H1 (cell line): Measurements from ENCODE around the gene GRM8. TPM values are rescaled to one million over a fixed set of nuclear protein-coding genes. Genes with fewer than 3 reads are reported as not detected.

Source experiments
- CTCF ChIA-PET: fragments of 300-600 bp; sonication (Branson Sonifier 250); formaldehyde crosslinking; loops from one replicate; lab custom pipeline; 2021; ENCODE audit not compliant: partially characterized antibody; lab: Charles Lee
- POLR2A ChIA-PET: fragments of 300-600 bp; sonication (Branson Sonifier 250); formaldehyde crosslinking; loops from one replicate; lab custom pipeline; 2021; ENCODE audit warnings: inconsistent platforms; ENCODE audit not compliant: partially characterized antibody; lab: Charles Lee
- DNase-seq, 2 experiments: peaks; one replicate each; pipeline versions ENCODE4 v3.0.0 to v3.0.0-alpha.2; 2010 to 2022; ENCODE audit warnings: low spot score in 2 of 2, low read depth in 1 of 2, mixed read lengths in 1 of 2
- FAIRE-seq: peaks from 2 replicates; lab custom pipeline; 2011; peaks lifted over from hg19 to GRCh38; lab: Jason Lieb, UNC
- H2AFZ ChIP-seq: 2 replicates; pipeline ENCODE4 v1.8.1; 2012; ENCODE audit warnings: low read length, inconsistent platforms
- H2AK5ac ChIP-seq: 2 replicates; pipeline ENCODE4 v1.6.1; 2013; ENCODE audit warnings: low read depth, low read length
- H2BK120ac ChIP-seq: replicated peaks from 2 replicates; pipeline ENCODE3; 2013; ENCODE audit warnings: low read depth, low read length, inconsistent platforms
- H2BK12ac ChIP-seq: 2 replicates; pipeline ENCODE4 v1.6.1; 2013; ENCODE audit warnings: low read depth, low read length
- H2BK15ac ChIP-seq: 2 replicates; pipeline ENCODE4 v1.6.1; 2013; ENCODE audit warnings: low read length
- H2BK20ac ChIP-seq: 2 replicates; pipeline ENCODE4 v1.6.1; 2013; ENCODE audit warnings: low read length
- H2BK5ac ChIP-seq: 2 replicates; pipeline ENCODE4 v1.6.1; 2013; ENCODE audit warnings: low read depth, low read length
- H3K14ac ChIP-seq: 2 replicates; pipeline ENCODE4 v1.6.1; 2013; ENCODE audit warnings: inconsistent platforms; ENCODE audit not compliant: insufficient read length
- H3K18ac ChIP-seq: 2 replicates; pipeline ENCODE4 v1.6.1; 2013; ENCODE audit warnings: low read length; ENCODE audit errors: extremely low read depth
- H3K23ac ChIP-seq: 2 replicates; pipeline ENCODE4 v1.6.1; 2013; ENCODE audit warnings: inconsistent platforms; ENCODE audit not compliant: insufficient read length
- H3K23me2 ChIP-seq: 2 replicates; pipeline ENCODE4 v1.6.1; 2013; ENCODE audit warnings: low read depth, low read length
- H3K27ac ChIP-seq: 2 replicates; pipeline ENCODE4 v1.6.1; 2011; ENCODE audit warnings: low read depth, low read length, inconsistent platforms
- H3K27me3 ChIP-seq, 4 experiments: replicated peaks in 1 of 4; 1 replicate in 1 of 4; 2 replicates in 3 of 4; pipeline versions ENCODE4 v1.6.1 to v1.8.1; 2011 to 2013; ENCODE audit warnings: low read length in 3 of 4, mild to moderate bottlenecking in 3 of 4, inconsistent platforms in 2 of 4, mixed read lengths in 2 of 4, moderate library complexity in 1 of 4; ENCODE audit not compliant: control insufficient read depth in 3 of 4, insufficient read depth in 3 of 4; ENCODE audit errors: extremely low read depth in 1 of 4
- H3K36me3 ChIP-seq, 4 experiments: 2 replicates each; pipeline versions ENCODE4 v1.6.1 to v1.8.1; 2011 to 2013; ENCODE audit warnings: mild to moderate bottlenecking in 4 of 4, low read length in 3 of 4, moderate library complexity in 2 of 4, control low read depth in 1 of 4, inconsistent platforms in 1 of 4; ENCODE audit not compliant: insufficient read depth in 4 of 4, control insufficient read depth in 2 of 4
- H3K4ac ChIP-seq: replicated peaks from 2 replicates; pipeline ENCODE3; 2013; ENCODE audit warnings: low read length, low read depth, mixed read lengths, inconsistent platforms; ENCODE audit not compliant: insufficient read length
- H3K4me1 ChIP-seq, 4 experiments: replicated peaks in 1 of 4; 1 replicate in 1 of 4; 2 replicates in 3 of 4; pipeline versions ENCODE4 v1.6.1 to v1.8.1; 2011 to 2013; ENCODE audit warnings: low read length in 3 of 4, inconsistent platforms in 2 of 4, mixed read lengths in 1 of 4; ENCODE audit not compliant: insufficient read depth in 4 of 4, control insufficient read depth in 3 of 4
- H3K4me2 ChIP-seq, 2 experiments: 2 replicates each; pipeline versions ENCODE4 v1.6.1 to v1.8.1; 2011 to 2013; ENCODE audit warnings: low read depth in 2 of 2, low read length in 2 of 2, control low read depth in 1 of 2, inconsistent platforms in 1 of 2, mild to moderate bottlenecking in 1 of 2; ENCODE audit not compliant: insufficient read depth in 1 of 2
- H3K4me3 ChIP-seq, 4 experiments: fragments of 200-600, 300-600 bp in 1 of 4; sonication (generic), shearing (Covaris generic), sonication (Bioruptor Twin) in 1 of 4; 2 replicates each; pipeline versions ENCODE4 v1.5.1 to v1.8.1; 2011 to 2016; ENCODE audit warnings: low read length in 4 of 4, low read depth in 3 of 4, control low read depth in 2 of 4, inconsistent platforms in 2 of 4, mild to moderate bottlenecking in 2 of 4, mixed read lengths in 1 of 4, moderate library complexity in 1 of 4; ENCODE audit not compliant: insufficient read depth in 2 of 4; ENCODE audit errors: extremely low read depth in 1 of 4
- H3K56ac ChIP-seq: replicated peaks from 2 replicates; pipeline ENCODE3; 2013; ENCODE audit warnings: low read depth, mild to moderate bottlenecking, mixed read lengths, low read length, inconsistent platforms; ENCODE audit not compliant: insufficient read length
- H3K79me1 ChIP-seq: 2 replicates; pipeline ENCODE4 v1.6.1; 2013; ENCODE audit warnings: low read depth, low read length, control low read depth
- H3K79me2 ChIP-seq, 2 experiments: 2 replicates each; pipeline versions ENCODE4 v1.6.1 to v1.8.1; 2012 to 2013; ENCODE audit warnings: low read length in 2 of 2, mild to moderate bottlenecking in 2 of 2, inconsistent platforms in 1 of 2; ENCODE audit not compliant: insufficient read depth in 2 of 2, control insufficient read depth in 1 of 2
- H3K9ac ChIP-seq, 4 experiments: replicated peaks in 1 of 4; 1 replicate in 1 of 4; 2 replicates in 3 of 4; pipeline versions ENCODE4 v1.6.1 to v1.8.1; 2011 to 2013; ENCODE audit warnings: low read depth in 3 of 4, low read length in 3 of 4, control low read depth in 2 of 4, mild to moderate bottlenecking in 2 of 4, moderate library complexity in 2 of 4, inconsistent platforms in 1 of 4; ENCODE audit errors: extremely low read depth in 1 of 4
- H3K9me3 ChIP-seq, 2 experiments: 2 replicates each; pipeline versions ENCODE4 v1.6.1 to v1.8.1; 2012 to 2013; ENCODE audit warnings: mild to moderate bottlenecking in 2 of 2, moderate library complexity in 2 of 2, control low read depth in 1 of 2, inconsistent platforms in 1 of 2, low read depth in 1 of 2, low read length in 1 of 2, mixed read lengths in 1 of 2; ENCODE audit not compliant: insufficient read depth in 2 of 2
- H4K20me1 ChIP-seq, 2 experiments: replicated peaks in 1 of 2; 2 replicates each; pipeline versions ENCODE3 to v1.8.1; 2011 to 2013; ENCODE audit warnings: inconsistent platforms in 2 of 2, low read length in 2 of 2, mild to moderate bottlenecking in 1 of 2; ENCODE audit not compliant: insufficient read depth in 2 of 2, control insufficient read depth in 1 of 2
- H4K5ac ChIP-seq: 2 replicates; pipeline ENCODE4 v1.6.1; 2013; ENCODE audit warnings: low read length, low read depth, mixed read lengths, inconsistent platforms; ENCODE audit not compliant: insufficient read length
- H4K8ac ChIP-seq: 2 replicates; pipeline ENCODE4 v1.8.0; 2013; ENCODE audit warnings: mild to moderate bottlenecking, moderate library complexity, low read length, inconsistent platforms; ENCODE audit not compliant: insufficient read depth; ENCODE audit errors: extremely low read depth
- H4K91ac ChIP-seq: replicated peaks from 2 replicates; pipeline ENCODE3; 2013; ENCODE audit warnings: low read length, mixed read lengths, inconsistent platforms; ENCODE audit not compliant: insufficient read length
- ATF3 ChIP-seq: IDR thresholded peaks from 2 replicates; pipeline ENCODE4 v1.6.1; 2011; ENCODE audit warnings: low read depth, mild to moderate bottlenecking, low read length; ENCODE audit not compliant: insufficient read depth
- CEBPB ChIP-seq: IDR thresholded peaks from 2 replicates; pipeline ENCODE4 v1.6.1; 2012; ENCODE audit warnings: low read depth, low read length
- CREB1 ChIP-seq: IDR thresholded peaks from 2 replicates; pipeline ENCODE4 v1.6.1; 2012; ENCODE audit warnings: inconsistent platforms
- E2F6 ChIP-seq: IDR thresholded peaks from 2 replicates; pipeline ENCODE4 v1.6.1; 2012; ENCODE audit warnings: inconsistent platforms
- EGR1 ChIP-seq: IDR thresholded peaks from 2 replicates; pipeline ENCODE4 v1.6.1; 2011; ENCODE audit warnings: low read depth, low read length, borderline replicate concordance
- EZH2 ChIP-seq: fragments of 200-600 bp; sonication (generic); IDR thresholded peaks from 2 replicates; pipeline ENCODE4 v1.7.1; 2012; ENCODE audit warnings: low read depth, mild to moderate bottlenecking, moderate library complexity, low read length, inconsistent platforms; ENCODE audit not compliant: severe bottlenecking
- FOSL1 ChIP-seq: IDR thresholded peaks from 2 replicates; pipeline ENCODE4 v1.6.1; 2011; ENCODE audit warnings: mild to moderate bottlenecking, low read depth, low read length, moderate library complexity; ENCODE audit not compliant: insufficient read depth
- HDAC6 ChIP-seq: IDR thresholded peaks from one replicate; pipeline ENCODE4 v1.7.1; 2012; ENCODE audit warnings: low read depth, mild to moderate bottlenecking, inconsistent platforms, low read length, moderate library complexity
- POU5F1 ChIP-seq: IDR thresholded peaks from 2 replicates; pipeline ENCODE4 v1.6.1; 2011; ENCODE audit warnings: low read depth, mild to moderate bottlenecking, low read length, moderate library complexity
- RFX5 ChIP-seq: IDR thresholded peaks from 2 replicates; pipeline ENCODE4 v1.6.1; 2011; ENCODE audit warnings: low read depth, low read length, improper control_type of control experiment, borderline replicate concordance
- TAF1 ChIP-seq: IDR thresholded peaks from 2 replicates; pipeline ENCODE4 v1.6.1; 2011; ENCODE audit warnings: mild to moderate bottlenecking, low read depth, low read length
- TEAD4 ChIP-seq: IDR thresholded peaks from 2 replicates; pipeline ENCODE4 v1.6.1; 2012; ENCODE audit warnings: low read depth, low read length, inconsistent platforms, mixed read lengths
- WGBS, 2 experiments: shearing (Covaris generic) in 1 of 2; methylation state at CpG; one replicate each; pipeline versions ENCODE4 v1.1.6 to v1.1.7; 2013 to 2015; ENCODE audit warnings: low lambda C conversion rate in 2 of 2, mixed read lengths in 2 of 2, inconsistent platforms in 1 of 2, low coverage in 1 of 2, missing lambda C conversion rate in 1 of 2; ENCODE audit not compliant: insufficient replicate concordance in 2 of 2, insufficient coverage in 1 of 2, insufficient read length in 1 of 2; ENCODE audit errors: extremely low coverage in 1 of 2, missing lambda C conversion rate in 1 of 2; 5-methylcytosine and 5-hydroxymethylcytosine counted together
- polyA plus RNA-seq, 7 experiments: library from polyadenylated mRNA; depleted of rRNA in 3 of 7; stranded (reverse) in 5 of 7; unstranded in 2 of 7; fragments of >200 nt in 5 of 7; fragments of 200-250 nt in 2 of 7; gene quantifications; 1 replicate in 5 of 7; 2 replicates in 1 of 7; 4 replicates in 1 of 7; pipeline versions ENCODE4 v1.2.1 to v1.2.3, GENCODE V29; 2011 to 2013; ENCODE audit warnings: missing spikeins in 2 of 7, mixed read lengths in 2 of 7
- total RNA-seq: library from RNA; stranded (reverse); fragmentation: NEBNext Ultra II Directional; extraction: Animal tissue kit (Norgen Biotek cat#: 25700); gene quantifications from 2 replicates; pipeline ENCODE4 v1.2.1, GENCODE V29; 2021

GRM8 gene
- total and polyA plus RNA-seq, 2 of the 8 experiments (the other 6 are each of a cell fraction or from before 2014, with no cell fraction given) = 2.6 to 2.8 TPM

DNA sequence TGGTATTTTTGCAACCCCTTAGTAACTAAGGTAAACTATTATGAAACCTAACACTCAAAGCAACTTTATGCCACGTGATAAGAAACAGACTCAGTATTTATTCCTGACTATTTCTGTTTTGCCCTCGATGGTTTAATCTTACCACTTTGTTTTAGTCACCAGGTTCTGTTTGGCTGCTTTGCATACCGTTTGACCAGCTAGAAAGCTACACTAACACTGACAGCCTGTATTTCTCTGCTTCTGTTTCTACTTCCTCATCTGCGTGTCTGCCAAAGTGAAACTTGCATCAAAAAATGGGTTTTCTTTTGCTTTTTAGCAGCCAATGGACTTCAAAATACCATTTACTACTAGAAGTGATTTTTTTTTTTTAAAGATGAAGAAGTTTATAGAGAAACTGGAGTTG, 802.5 kb downstream of the GRM8 start:
- TF ChIP-seq CEBPB = no peak
- no peak for TF ChIP-seq E2F6
- TF ChIP-seq EGR1 = no peak
- TF ChIP-seq EZH2 = no peak
- no peak for TF ChIP-seq RFX5
- no peak for TF ChIP-seq CREB1
- TF ChIP-seq FOSL1 = no peak
- TF ChIP-seq TEAD4 = no peak
- TF ChIP-seq ATF3 = no peak
- TF ChIP-seq POU5F1 = no peak
- no peak for TF ChIP-seq HDAC6
- TF ChIP-seq TAF1 = no peak
- Histone ChIP-seq H4K20me1 (no peaks in the 10 kb centered on the region), H3K27me3 (no peaks in the 10 kb centered on the region), H2AFZ (no peak overlapping the region), H2AK5ac (no peak overlapping the region), H2BK20ac (no peak overlapping the region), H3K9ac (no peak overlapping the region), H3K4me3 (no peak overlapping the region), H2BK120ac (no peak overlapping the region), H4K5ac (no peak overlapping the region), H3K23me2 (no peaks in the 10 kb centered on the region), H2BK5ac (no peak overlapping the region), H3K36me3 (no peaks in the 10 kb centered on the region), H3K18ac (no peak overlapping the region), H3K79me1 (no peaks in the 10 kb centered on the region), H3K4me1 (no peaks in the 10 kb centered on the region), H2BK15ac (no peak overlapping the region), H3K27ac (no peak overlapping the region), H3K4ac (no peak overlapping the region), H3K23ac (no peak overlapping the region), H3K9me3 (no peaks in the 10 kb centered on the region), H2BK12ac (no peak overlapping the region), H4K8ac (no peak overlapping the region), H3K56ac (no peak overlapping the region), H4K91ac (no peak overlapping the region), H3K14ac (no peak overlapping the region), H3K79me2 (no peaks in the 10 kb centered on the region), H3K4me2 (no peak overlapping the region)
- FAIRE-seq = no peak
- POLR2A ChIA-PET = no interaction called here
- no peak for DNase-seq
- CTCF ChIA-PET = interaction anchor here (0.7 to 1.4 kb wide), 3 partner anchors 10 to 154 kb away, joined by 3 to 4 read pairs (median 3); no protein-coding TSS in a partner anchor
- 79% methylated on average over 4 of the region's 4 CpGs; no CpG with 5 or more reads in 1 of the 2 experiments for WGBS, 2 experiments
